Measurements from ENCODE around the gene TAOK3.

Gene TAOK3

GRCh38 chr12:118402251-118402650 is 29.5 kb upstream of the TAOK3 start:
- DNase-seq (ENCODE audit: low read depth) = no peak
- no peak overlapping the region for H3K4me3 ChIP-seq (ENCODE audit: low read length)
- TF ChIP-seq CTCF (conservative IDR thresholded peaks at IDR 0.05; ENCODE audit: low read depth, low read length) = no peak

- DNase-seq (ENCODE audit: low read depth) = no peak
- no peak for TF ChIP-seq CTCF (conservative IDR thresholded peaks at IDR 0.05; ENCODE audit: low read depth, low read length)
- H3K4me3 ChIP-seq (ENCODE audit: low read length) = no peak overlapping the region
These were observed 26.2 kb upstream of the TAOK3 start for GRCh38 chr12:118398940-118399339.

DNA sequence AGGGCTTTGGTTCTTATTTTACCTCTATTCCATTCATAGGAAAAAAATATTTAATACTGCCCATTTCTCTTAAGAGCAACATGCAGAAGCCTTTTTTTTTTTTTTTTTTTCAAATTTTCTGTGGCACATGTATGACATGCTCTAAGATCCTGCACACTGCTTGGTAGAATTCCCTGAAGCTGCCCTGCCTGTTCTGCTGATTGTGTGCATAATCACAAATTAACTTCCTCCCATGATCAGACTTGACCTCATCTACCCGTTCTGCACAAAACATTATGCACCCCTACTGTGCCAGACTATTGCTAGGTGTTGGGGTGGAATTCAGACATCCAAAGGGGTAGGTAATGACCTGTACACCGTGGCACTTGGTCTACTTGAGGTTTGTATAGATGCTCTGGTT is 25.8 kb upstream of the TAOK3 start:
- TF ChIP-seq CTCF (conservative IDR thresholded peaks at IDR 0.05; ENCODE audit: low read depth, low read length) = no peak
- no peak for DNase-seq (ENCODE audit: low read depth)
- no peak overlapping the region for H3K4me3 ChIP-seq (ENCODE audit: low read length)

GRCh38 chr12:118397708-118398440 is 25.2 kb upstream of the TAOK3 start:
- no peak for TF ChIP-seq CTCF (conservative IDR thresholded peaks at IDR 0.05; ENCODE audit: low read depth, low read length)
- no peak for DNase-seq (ENCODE audit: low read depth)
- H3K4me3 ChIP-seq (ENCODE audit: low read length) = no peak overlapping the region

DNA sequence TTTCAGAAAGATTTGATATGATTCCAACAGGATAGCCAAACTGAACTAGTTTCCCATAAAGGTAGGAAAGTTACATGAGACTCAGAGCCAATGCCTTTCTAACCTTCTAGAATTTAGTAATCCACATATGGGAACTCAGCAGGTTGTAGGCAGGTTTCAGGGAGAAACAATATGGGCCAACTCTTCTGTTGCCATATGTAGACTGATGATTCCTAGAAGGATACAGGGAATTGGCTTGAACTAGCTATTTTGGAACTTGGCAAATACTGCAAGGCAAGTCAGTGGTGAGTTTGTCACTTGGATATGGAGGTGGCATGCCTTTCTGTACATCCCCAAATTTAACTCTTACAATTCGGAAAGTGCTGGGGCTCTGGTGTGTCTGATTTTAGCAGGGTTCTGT is 19.1 kb upstream of the TAOK3 start:
- TF ChIP-seq CTCF (conservative IDR thresholded peaks at IDR 0.05; ENCODE audit: low read depth, low read length) = no peak
- no peak for DNase-seq (ENCODE audit: low read depth)
- no peak overlapping the region for H3K4me3 ChIP-seq (ENCODE audit: low read length)

DNA sequence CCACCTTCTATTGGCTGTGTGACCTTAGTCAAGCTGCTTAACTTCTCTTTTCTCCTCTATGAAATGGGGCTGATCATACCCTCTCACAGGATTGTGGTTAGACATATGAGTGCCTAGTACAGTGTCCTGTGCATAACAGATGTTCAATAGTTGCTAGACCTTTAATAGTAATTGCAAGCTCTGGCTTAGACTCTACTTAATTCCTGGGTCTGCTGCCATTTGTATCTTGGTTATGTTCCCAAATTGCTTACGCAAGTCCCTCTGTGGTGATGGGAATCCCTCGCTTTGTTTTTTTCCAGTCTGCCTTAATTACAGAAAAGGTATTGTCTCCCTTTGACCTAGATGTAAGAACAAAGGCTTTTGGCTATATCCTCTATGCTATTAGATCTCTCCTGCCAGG is 18.7 kb upstream of the TAOK3 start:
- no peak for DNase-seq (ENCODE audit: low read depth)
- TF ChIP-seq CTCF (conservative IDR thresholded peaks at IDR 0.05; ENCODE audit: low read depth, low read length) = no peak
- no peak overlapping the region for H3K4me3 ChIP-seq (ENCODE audit: low read length)

GRCh38 chr12:118377884-118378470 is 5.3 kb upstream of the TAOK3 start:
- H3K4me3 ChIP-seq (ENCODE audit: low read length) = peak overlapping the region; percentile 95
- DNase-seq (ENCODE audit: low read depth) = no peak
- TF ChIP-seq CTCF (conservative IDR thresholded peaks at IDR 0.05; ENCODE audit: low read depth, low read length) = peak; percentile 91

All from retinal pigment epithelial cell (primary cell).